RWPE2 (cell line): ENCODE measurements around the gene RPS6KA2.

Experiments
- ATAC-seq: fragments of 200-7000 bp; cut with Tn5 transposase; 3 replicates; pipeline ENCODE4 v1.9.1; 2021; ENCODE audit warnings: low read depth
- DNase-seq: peaks from one replicate; pipeline ENCODE4 v3.0.0-alpha.2; 2020; ENCODE audit warnings: low spot score
- H3K27ac ChIP-seq: fragments of 450-650 bp; 2 replicates; pipeline ENCODE4 v1.5.1; 2017; ENCODE audit warnings: mild to moderate bottlenecking; ENCODE audit not compliant: poor library complexity, severe bottlenecking
- H3K27me3 ChIP-seq: fragments of 250-450 bp; sonication (Bioruptor Pico); 2 replicates; pipeline ENCODE4 v1.5.1; 2021; ENCODE audit warnings: mild to moderate bottlenecking, moderate library complexity; ENCODE audit not compliant: insufficient read depth, poor library complexity, severe bottlenecking
- H3K36me3 ChIP-seq: fragments of 250-450 bp; sonication (Bioruptor Pico); 2 replicates; pipeline ENCODE4 v1.5.1; 2020; ENCODE audit warnings: low read depth, mild to moderate bottlenecking, moderate library complexity
- H3K4me1 ChIP-seq: fragments of 250-450 bp; sonication (Bioruptor Pico); 2 replicates; pipeline ENCODE4 v1.5.1; 2021; ENCODE audit warnings: mild to moderate bottlenecking, moderate library complexity; ENCODE audit not compliant: insufficient read depth, poor library complexity, severe bottlenecking
- H3K4me3 ChIP-seq: fragments of 250-450 bp; sonication (Bioruptor Pico); 2 replicates; pipeline ENCODE4 v1.5.1; 2021; ENCODE audit warnings: mild to moderate bottlenecking, moderate library complexity; ENCODE audit not compliant: severe bottlenecking
- H3K9me3 ChIP-seq: fragments of 250-450 bp; sonication (Bioruptor Pico); 2 replicates; pipeline ENCODE4 v1.5.1; 2021; ENCODE audit warnings: mild to moderate bottlenecking, moderate library complexity; ENCODE audit not compliant: severe bottlenecking
- TF ChIP-seq, protein P1 (sequence below): fragments of 450-650 bp; IDR thresholded peaks from one replicate; pipeline ENCODE4 v1.5.1; 2017; ENCODE audit warnings: mild to moderate bottlenecking, moderate library complexity; ENCODE audit not compliant: poor library complexity, severe bottlenecking

The RPS6KA2 gene

DNA sequence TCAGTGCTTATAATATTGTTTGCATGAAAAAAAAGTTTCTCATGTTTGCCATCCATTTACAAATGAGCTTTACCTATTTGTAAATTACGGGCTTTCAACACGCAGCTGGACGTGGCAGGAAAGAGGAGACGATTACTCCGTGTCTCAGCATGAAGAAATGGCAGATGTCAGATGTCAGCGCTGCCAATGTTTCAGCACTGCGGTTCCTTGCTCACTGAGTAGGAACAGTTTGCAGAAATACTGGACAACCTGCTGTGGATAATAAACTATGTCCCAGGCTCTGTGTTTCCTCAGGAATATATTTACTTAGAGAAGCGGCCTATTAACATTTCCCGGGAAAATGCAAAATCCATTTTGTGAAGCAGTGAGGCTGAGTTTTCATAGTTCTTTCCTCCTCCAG is 63.2 kb downstream of the RPS6KA2 start:
- ATAC-seq (no peak), DNase-seq (no peak)
- no peaks in the 10 kb centered on the region for H3K27me3 ChIP-seq
- peaks cover 11% of the 10 kb centered on the region; the same call in 1 of the 2 replicates for H3K36me3 ChIP-seq
- H3K4me3 ChIP-seq, result no peak overlapping the region
- TF ChIP-seq, protein P1, sequence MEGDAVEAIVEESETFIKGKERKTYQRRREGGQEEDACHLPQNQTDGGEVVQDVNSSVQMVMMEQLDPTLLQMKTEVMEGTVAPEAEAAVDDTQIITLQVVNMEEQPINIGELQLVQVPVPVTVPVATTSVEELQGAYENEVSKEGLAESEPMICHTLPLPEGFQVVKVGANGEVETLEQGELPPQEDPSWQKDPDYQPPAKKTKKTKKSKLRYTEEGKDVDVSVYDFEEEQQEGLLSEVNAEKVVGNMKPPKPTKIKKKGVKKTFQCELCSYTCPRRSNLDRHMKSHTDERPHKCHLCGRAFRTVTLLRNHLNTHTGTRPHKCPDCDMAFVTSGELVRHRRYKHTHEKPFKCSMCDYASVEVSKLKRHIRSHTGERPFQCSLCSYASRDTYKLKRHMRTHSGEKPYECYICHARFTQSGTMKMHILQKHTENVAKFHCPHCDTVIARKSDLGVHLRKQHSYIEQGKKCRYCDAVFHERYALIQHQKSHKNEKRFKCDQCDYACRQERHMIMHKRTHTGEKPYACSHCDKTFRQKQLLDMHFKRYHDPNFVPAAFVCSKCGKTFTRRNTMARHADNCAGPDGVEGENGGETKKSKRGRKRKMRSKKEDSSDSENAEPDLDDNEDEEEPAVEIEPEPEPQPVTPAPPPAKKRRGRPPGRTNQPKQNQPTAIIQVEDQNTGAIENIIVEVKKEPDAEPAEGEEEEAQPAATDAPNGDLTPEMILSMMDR, result no peak
- no peak overlapping the region for H3K27ac ChIP-seq
- H3K9me3 ChIP-seq, result no peaks in the 10 kb centered on the region
- H3K4me1 ChIP-seq, result peaks cover 20% of the 10 kb centered on the region

- Histone ChIP-seq H3K9me3 (no peaks in the 10 kb centered on the region), H3K36me3 (peaks cover 11% of the 10 kb centered on the region; the same call in 1 of the 2 replicates), H3K27me3 (no peaks in the 10 kb centered on the region), H3K4me1 (peaks cover 19% of the 10 kb centered on the region), H3K4me3 (no peak overlapping the region), H3K27ac (no peak overlapping the region)
- DNase-seq (no peak), ATAC-seq (no peak)
- TF ChIP-seq, protein P1, result no peak
Observed at GRCh38 chr6:166563200-166563599, 63.9 kb downstream of the RPS6KA2 start.

DNA sequence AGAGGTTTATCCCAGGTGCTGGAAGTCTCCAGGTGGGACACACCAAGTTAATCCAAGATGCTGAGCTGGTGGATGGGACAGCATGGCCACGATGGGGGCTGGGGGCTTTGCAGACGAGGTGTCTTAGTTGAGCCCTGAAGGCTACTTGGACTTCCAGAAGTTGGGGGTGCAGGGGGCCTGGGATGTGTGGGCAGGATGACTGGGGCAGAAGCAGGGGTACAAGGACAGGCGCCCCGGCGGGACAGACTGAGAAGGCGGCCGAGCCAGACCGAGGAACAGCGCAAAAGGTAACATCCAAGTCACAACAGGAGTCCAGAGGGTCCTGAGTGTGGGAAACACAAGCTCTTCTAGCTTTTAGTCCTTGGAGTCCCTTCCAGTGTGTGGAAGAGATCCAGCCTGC is 64.3 kb downstream of the RPS6KA2 start:
- peaks cover 19% of the 10 kb centered on the region for H3K4me1 ChIP-seq
- H3K9me3 ChIP-seq, result no peaks in the 10 kb centered on the region
- no peak overlapping the region for H3K27ac ChIP-seq
- DNase-seq (no peak), ATAC-seq (no peak)
- H3K4me3 ChIP-seq, result no peak overlapping the region
- peaks cover 11% of the 10 kb centered on the region; the same call in 1 of the 2 replicates for H3K36me3 ChIP-seq
- TF ChIP-seq, protein P1, result no peak
- no peaks in the 10 kb centered on the region for H3K27me3 ChIP-seq

DNA sequence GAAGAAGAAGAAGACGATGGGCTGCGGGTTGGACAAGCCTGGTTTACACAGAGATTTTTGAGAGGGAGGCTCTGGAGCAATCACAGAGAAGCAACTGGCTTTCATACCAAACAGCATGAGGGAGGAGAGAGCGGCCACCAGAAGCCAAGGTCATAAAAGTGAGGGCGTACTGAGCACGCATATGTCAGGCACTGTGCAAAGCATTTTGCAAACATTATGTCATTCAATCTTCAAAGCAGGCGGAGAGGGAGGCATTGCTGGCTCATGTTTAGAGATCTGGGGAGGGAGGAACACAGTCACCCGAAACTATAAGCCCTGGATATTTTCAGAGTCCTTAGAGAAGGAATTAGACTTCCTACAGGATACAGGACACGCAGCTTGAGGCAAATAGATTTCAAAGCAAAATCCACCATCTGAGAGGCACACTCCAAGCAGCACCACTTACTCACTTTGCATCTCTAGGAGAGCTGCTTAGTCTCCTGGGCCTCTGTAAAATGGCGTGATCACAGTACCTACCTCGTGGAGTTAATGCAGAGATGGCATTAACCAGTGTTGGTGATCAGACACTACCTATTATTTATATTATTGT is 65.2 kb downstream of the RPS6KA2 start:
- TF ChIP-seq, protein P1, result no peak
- no peak overlapping the region for H3K4me3 ChIP-seq
- no peaks in the 10 kb centered on the region for H3K9me3 ChIP-seq
- H3K27ac ChIP-seq, result no peak overlapping the region
- H3K4me1 ChIP-seq, result peaks cover 20% of the 10 kb centered on the region
- DNase-seq, result no peak
- H3K36me3 ChIP-seq, result peaks cover 11% of the 10 kb centered on the region; the same call in 1 of the 2 replicates
- no peak for ATAC-seq
- H3K27me3 ChIP-seq, result no peaks in the 10 kb centered on the region

- ATAC-seq, result no peak
- H3K36me3 ChIP-seq, result peaks cover 5% of the 10 kb centered on the region; the same call in 1 of the 2 replicates
Observed at GRCh38 chr6:166560222-166560621, 66.8 kb downstream of the RPS6KA2 start.

More at GRCh38 chr6:166560222-166560621, 66.8 kb downstream of the RPS6KA2 start:
- H3K27me3 ChIP-seq, result no peaks in the 10 kb centered on the region
- DNase-seq, result no peak
- TF ChIP-seq, protein P1, result no peak
- peaks cover 24% of the 10 kb centered on the region for H3K4me1 ChIP-seq
- no peak overlapping the region for H3K4me3 ChIP-seq
- H3K9me3 ChIP-seq, result no peaks in the 10 kb centered on the region
- H3K27ac ChIP-seq, result no peak overlapping the region
